Hematopoietic multipotent progenitor cell treated with erythropoietin and hydrocortisone succinate and interleukin-3 and kit ligand, for 6 days (in vitro differentiated cells): Measurements from ENCODE around the gene INCENP.

Experiments used
- DNase-seq: peaks from one replicate; pipeline ENCODE4 v3.0.0-alpha.2; 2015

Gene INCENP

DNA sequence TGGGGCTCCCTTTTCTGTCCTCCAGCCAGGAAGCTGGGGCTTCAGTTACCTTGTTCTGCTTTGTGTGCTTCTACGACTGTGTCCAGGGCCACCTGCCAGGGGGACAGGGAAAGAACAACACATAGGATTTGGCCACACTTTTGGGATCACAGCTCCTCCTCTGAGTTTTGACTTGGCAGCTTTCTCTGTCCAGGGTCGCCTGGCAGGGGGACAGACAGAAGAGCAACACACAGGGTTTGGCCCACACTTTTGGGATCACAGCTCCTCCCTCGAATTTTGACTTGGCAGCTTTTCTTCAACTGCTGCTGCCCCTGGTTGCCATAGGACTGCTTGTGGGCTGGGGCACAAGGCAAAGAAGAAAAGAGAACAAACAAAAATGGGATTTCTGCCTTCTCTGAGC lies 19.1 kb downstream of the INCENP start:
- no peak for DNase-seq

DNA sequence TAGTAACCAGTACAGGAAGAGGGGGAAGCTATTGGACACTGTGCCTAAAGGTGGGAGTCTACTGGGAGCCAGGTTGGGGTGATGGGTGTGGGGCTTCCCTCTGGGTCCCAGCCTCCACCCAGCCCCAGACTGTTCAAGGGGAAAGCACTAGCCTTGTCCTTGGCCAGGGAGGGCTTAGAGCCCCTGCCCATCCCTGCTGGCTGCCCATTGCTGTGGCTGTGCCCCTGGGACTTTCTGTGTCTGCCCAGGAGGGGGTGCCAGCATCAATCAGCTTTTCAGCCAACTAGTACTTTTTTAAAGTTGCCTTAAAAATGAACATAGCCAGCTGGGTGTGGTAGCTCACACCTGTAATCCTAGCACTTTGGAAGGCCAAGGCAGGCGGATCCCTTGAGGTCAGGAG lies 19.9 kb downstream of the INCENP start:
- no peak for DNase-seq

DNA sequence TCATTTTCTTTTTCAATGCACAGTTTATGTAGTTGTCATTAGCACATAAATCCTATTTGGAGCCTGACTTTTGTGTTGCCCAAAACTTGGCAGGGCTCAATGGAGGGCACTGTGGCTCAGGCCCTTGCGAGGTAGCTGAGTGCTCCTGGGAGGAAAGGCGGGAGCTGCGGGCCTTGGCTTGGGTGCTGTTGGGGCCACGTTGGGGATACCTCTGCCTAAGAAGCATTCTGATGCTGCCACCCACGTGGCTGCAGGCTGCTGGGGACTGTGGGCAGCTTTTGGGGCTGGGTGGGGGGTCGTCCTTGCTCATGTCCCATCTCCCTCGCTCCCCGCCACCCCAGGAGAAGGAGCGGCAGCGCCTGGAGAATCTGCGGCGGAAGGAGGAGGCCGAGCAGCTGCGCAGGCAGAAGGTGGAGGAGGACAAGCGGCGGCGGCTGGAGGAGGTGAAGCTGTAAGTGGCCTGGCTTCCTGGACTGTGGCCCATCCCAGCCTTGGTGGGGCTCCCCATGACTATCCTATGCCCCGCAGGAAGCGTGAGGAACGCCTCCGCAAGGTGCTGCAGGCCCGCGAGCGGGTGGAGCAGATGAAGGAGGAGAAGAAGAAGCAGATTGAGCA lies 20.9 kb downstream of the INCENP start:
- DNase-seq = no peak

DNA sequence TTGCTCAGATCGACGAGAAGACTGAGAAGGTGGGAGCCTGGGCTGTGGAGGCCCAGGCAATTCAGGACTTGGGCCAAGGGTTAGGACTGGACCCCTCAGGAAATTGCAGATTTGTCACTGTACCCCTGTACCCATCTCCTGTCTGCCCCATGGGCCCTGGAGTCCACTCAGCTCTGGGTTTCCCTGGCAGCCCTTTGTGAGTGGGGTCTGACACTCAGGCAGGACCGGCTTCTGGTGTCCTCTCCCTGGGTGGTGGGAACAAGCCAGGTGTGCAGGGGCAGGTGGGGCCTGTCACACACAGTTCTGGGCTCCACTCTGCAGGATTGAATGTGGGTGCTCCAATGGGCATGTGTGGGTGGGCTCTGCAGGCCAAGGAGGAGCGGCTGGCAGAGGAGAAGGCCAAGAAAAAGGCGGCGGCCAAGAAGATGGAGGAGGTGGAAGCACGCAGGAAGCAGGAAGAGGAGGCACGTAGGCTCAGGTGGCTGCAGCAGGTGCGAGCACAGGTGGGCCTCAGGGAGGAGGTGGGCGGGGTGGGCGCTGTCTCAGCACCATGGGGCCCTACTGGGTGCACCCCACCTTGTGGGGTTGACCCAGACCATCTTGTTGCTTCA lies 21.6 kb downstream of the INCENP start:
- DNase-seq = no peak

DNA sequence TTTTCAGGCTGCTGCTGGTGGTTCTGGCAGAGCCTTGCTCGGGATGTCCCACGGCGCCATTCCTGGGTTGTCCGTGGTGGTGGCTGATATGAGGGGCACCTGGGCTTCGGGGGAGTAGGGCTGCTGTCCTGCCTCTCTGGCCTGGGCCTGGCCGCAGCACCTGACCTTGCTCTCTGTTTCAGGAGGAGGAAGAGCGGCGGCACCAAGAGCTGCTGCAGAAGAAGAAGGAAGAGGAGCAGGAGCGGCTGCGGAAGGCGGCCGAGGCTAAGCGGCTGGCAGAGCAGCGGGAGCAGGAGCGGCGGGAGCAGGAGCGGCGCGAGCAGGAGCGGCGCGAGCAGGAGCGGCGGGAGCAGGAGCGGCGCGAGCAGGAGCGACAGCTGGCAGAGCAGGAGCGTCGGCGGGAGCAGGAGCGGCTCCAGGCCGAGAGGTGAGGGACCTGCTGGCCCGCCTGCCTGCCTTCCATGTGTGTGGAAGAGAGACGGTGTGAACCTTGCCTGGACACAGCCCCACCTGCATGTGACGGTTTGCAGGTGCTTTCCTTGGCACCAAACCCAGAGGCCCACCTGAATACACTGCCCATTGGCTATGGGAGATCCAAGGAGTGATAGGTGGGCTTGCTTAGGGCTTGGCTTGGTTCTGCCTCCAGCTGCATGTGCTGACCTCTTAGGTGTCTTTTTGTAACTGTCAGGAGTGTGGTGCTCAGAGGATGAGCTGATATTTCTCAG lies 22.8 kb downstream of the INCENP start:
- DNase-seq = no peak

DNA sequence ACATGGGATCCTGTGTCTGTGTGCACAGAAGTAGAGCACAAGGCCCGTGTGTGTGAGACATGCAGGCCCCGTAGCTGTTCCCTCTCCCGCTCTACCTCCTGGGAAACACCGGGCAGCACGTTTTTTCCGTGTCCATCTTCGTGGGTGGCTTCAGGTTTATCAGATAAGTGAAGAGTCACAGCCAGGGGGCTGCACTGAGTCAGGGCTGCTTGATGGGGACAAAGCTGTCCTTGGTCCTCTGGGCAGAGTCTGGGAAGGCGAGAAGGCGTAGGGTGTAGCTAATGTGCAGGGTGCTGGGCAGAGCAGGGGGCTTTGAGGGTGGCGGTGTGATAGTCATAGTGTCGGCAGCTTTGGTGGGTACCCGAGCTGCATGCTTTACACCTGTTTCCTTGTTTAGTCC lies 23.7 kb downstream of the INCENP start:
- DNase-seq = no peak

DNA sequence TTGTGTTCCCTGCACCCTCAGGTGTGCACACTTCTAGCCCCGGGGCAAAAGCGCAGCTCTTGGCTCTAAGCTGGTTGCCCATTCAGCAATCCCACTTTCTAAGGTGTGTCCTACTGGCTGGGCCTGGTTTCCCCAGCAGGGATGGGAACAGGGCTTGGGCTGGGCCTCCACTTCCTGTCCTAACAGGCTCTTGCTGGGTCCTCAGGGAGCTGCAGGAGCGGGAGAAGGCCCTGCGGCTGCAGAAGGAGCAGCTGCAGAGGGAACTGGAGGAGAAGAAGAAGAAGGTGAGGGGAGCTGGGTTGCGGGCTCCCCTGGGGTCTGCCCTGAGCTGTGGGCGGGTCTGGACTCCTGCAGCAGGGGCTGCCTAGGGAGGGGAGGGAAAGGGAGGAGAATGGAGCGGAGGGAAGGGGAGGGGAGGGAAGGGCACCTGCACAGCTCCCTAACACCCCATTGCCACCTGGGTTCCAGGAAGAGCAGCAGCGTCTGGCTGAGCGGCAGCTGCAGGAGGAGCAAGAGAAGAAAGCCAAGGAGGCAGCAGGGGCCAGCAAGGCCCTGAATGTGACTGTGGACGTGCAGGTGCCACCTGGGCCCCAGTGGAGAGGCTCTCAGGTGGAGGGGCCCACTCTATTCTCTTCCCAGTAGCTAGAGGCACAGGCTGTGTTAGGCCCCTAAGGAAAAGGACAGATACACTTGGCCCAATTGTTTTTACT lies 24.6 kb downstream of the INCENP start:
- no peak for DNase-seq

DNA sequence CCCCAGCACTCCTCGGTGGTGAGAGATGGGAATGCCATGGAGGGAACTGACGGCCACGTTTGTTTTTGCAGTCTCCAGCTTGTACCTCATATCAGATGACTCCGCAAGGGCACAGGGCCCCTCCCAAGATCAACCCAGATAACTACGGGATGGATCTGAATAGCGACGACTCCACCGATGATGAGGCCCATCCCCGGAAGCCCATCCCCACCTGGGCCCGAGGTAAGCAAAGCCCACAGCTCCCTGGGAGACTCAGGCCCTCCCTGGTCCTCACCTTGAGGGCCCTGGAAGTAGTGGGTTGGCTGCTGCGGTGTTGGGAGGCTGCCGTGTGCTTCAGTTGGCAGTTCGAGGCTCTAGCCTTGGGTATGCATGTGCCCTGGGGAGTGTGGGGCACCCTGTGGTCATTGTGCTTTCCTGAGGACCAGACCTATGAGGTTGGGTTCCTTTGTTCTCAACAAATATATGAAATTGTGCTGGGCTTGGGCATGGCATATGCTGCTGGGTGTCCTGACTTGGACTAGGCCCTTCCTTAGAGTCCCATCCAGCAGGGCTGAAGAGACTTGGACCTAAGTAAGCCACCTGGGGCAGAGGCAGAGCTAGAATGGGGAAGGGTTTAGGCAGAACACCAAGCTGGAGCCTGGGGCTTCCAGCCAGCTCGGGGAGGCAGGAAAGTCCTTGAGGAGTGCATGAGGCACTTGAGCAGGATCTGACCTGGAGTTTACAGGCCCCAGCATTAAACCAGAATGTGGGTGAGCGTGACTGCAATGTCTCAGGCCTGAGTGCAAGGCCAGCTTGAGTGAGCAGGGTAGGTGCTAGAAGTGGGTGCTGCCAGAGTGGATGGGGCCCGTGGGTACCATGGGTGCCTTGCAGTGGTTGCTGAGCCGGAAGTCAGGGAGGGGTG lies 26.4 kb downstream of the INCENP start:
- no peak for DNase-seq

DNA sequence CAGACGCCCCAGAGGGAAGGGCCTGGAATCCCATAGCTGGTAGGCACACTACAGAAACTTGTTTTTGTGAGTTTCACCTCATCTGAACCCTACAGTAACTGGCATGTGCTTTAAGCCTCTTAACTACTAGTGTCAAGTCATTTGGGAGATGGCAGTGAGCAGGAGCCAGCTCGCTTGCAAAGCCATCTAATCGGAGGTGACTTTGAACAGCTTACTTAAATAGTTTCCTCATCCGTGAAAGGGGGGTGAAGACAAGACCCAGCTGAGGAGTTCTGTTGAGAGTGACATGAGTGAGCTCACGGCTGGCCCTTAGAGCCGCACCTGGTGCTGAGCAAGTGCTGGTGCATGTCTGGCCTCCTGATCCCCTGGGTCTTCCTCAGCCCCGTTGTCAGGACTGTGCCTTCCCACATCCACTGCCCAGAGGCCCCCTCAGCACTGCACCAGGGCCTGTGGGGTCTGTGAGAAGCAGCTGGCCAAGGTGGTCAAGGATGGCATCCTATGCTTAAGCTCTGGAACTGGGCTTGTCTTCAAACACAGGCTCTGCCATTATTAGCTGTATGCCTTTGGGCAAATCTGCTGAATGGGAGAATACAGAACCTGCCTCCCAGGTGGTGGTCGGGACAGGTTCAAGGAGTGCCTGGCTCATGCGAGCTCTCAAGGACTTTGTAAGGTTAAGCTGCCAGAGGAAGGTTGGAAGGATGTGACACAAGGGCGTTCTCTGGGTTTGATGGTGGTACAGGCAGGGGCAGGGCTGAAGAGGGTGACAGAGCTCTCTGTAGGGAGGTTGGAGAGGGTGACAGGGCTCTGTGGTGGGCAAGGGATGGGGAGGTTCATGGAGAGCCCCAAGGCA lies 27.3 kb downstream of the INCENP start:
- DNase-seq = no peak

DNA sequence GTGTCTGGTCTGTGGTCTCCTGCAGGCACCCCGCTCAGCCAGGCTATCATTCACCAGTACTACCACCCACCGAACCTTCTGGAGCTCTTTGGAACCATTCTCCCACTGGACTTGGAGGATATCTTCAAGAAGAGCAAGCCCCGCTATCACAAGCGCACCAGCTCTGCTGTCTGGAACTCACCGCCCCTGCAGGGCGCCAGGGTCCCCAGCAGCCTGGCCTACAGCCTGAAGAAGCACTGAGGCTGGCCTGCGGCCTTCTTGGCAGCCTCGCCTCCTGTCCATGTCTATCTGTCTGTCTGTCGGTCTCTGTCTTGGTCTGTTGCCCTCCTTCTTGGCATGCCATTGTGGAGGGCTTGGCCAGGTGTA lies 27.9 kb downstream of the INCENP start:
- DNase-seq = no peak

DNA sequence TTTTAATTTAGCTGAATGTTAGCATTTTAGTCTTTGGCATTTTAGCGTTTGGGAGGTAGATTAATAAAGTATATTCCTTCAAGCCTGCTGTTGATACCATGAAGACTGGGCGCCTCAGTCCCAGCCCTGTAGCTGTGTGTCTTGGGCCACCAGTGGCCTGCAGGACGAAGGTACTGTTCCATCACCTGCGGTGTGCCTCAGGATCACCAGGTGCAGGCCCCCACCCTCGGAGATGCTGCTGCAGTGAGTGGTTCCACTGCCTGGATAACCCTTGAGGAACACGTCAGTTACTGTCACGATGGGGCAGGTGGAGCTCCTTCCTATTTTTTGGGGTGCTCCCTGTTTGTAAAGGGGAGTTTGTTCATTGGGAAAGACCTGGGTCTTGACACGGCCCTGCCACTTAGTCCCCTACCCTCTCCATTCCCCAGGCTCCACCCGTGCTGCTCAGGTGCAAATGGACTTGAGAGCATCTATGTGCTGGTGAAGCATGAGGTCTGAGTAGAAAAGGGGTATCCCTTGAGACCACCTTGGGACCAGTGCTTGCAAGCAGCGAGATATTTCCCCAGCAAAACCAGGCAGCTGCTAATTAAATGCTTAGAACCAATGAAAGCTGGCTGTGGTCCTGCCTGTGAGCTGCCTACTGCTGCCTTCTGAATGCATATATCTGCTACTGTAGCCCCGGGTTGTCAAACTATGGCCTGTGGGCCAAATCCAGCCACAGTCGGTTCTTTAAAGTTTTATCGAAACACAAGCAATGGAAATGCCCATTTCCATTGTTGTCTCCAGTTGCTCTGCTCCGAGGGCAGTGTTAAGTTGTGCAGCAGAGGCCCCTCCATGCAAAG lies 28.7 kb downstream of the INCENP start:
- DNase-seq = no peak

DNA sequence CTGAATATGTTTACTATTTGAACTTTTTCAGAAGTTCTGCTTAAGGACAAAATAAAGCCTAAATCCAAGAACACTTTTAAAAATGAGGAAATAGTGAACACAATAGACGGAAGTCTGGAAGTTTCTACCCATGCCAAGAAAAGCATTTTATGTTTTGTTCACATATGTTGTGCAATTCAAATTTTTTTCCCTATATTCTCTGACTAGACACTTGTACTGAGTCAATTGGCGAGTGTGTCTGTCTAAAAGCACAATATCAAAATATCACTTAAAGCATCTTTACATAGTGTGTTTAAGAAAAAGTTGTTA lies 29.2 kb downstream of the INCENP start:
- DNase-seq = no peak

DNA sequence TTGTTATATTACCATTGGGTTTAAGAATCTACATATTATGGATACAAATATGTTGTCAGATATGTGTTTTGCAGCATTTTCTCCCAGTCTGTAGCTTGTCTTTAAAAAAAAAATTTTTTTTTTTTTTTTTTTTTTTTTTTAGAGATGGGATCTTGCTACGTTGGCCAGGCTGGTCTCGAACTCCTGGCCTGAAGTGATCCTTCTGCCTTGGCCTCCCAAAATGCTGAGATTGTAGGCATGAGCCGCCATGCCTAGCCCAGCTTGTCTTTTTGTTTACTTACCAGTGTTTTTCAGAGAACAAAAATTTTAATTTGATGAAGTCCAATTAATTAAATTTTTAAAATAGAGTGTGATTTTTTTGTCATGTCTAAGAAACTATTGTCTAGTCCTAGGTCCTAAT lies 29.8 kb downstream of the INCENP start:
- no peak for DNase-seq

DNA sequence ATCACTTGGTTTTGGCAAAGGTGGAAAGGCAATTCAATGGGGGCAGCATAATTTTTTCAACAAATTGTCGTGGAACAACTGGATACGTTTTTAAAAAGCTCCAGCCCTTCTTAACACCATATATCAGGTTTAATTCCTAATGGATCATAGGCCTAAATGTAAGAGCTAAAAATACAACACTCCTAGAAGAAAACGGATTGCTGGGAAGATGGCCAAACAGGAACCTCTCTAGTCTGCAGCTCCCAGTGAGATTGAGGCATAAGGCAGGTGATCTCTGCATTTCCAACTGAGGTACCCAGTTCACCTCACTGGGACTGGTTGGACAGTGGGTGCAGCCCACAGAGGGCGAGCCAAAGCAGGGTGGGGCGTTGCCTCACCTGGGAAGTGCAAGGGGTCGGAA lies 33.8 kb downstream of the INCENP start:
- DNase-seq = no peak

DNA sequence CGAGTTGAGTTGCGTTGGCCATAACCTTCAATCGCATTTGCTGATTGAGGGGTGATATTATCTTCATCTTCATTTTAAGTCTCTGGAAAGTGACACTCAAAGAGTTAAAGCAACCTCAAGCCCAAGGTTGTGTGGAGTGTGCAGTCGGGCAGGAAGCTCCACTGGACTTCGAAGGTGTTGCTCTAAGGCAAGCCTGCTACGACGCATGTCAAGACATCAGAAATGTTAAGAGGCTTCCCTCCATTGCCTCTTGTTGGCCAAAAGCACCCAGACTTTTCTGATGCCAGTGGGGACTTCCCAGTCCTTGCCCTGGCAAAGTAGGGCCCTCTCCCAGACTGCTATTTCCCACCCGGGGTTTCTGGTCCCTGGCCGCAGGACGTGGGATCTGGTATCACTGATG lies 42.6 kb downstream of the INCENP start:
- no peak for DNase-seq

DNA sequence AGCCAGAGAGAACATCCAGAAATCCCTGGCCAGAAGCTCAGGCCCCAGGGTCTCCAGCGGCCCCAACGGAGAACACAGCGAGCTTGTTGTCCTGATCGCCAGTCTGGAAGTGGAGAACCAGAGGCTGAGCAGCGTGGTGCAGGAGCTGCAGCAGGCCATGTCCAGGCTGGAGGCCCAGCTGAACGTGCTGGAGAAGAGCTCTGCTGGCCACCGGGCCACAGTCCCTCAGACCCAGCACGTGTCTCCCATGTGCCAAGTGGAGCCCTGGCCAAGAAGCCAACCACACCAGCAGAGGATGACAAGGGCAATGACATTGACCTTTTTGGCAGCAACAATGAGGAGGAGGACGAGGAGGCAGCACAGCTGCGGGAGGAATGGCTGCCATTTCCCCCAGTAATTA lies 45.6 kb downstream of the INCENP start:
- DNase-seq = no peak

DNA sequence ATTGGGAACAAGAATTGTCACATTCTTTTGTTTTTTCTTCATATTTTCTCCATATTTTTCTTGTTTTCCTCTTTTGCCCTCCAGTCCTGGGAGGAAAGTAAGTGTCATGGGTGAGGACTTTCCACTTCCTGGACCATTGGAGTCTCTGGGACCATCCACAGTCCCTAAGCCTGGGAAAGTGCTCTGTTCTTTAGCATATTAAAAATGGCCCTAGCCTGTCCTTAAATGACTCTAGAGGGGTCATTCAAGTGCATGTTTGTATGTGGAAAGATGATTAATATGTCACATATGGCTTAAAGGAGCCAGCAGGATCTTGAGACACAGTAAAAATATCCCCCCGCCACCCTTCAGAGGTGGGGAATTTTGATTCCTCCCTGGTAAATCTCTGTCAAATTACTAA lies 46.1 kb downstream of the INCENP start:
- DNase-seq = no peak

DNA sequence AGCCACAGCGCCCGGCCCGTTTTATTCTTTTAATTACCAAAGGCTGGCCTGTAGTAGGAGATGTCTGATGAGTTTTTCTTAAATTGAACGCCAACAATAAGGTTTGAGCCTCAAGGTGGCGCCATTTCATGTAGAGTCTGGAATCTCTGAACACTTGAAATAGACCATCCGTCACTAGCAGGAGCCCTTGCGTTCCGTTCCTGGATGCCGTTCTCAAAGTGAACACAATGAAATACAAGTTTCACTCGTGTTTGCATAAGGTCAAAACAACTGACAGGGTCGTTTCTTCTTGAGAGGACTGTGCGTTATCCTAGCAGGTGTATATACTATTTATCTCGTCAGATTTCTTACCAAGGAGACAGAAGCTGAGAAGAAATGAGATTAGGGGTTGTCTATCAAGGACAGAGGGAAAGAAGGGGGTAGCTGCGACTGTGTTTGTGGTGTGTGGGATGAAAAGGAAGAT lies 47.5 kb downstream of the INCENP start:
- peak; percentile 95 for DNase-seq

DNA sequence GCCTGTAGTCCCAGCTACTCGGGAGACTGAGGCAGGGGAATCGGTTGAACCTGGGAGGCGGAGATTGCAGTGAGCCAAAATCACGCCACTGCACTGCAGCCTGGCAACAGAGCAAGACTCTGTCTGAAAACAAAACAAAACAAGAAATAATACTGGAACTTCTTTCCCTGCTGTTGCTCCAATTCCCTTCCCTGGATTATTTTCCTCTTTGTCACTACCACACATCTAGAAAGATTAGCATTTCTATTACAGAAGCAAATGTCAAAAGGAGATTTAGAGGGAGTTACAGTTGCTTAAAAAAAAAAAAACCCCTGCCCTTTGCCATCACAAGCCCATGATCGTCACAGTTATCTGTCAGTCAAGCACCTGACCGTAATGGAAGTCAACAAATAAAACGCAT lies 48.5 kb downstream of the INCENP start:
- no peak for DNase-seq

DNA sequence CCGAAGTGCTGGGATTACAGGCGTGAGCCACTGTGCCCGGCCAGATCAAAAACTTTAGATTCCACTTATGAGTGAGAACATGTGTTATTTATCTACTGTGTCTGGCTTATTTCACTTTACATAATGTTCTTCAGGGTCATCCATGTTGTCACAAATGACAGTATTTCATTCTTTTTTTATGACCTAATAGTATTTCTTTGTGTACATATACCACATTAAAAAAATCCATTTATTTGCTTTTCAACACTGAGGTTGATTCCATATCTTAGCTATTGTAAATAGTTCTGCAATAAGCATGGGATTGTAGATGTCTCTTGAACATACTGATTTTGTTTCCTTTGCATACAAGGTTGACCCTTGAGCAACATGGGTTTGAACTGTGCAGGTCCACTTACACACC lies 53.0 kb downstream of the INCENP start:
- DNase-seq = no peak

DNA sequence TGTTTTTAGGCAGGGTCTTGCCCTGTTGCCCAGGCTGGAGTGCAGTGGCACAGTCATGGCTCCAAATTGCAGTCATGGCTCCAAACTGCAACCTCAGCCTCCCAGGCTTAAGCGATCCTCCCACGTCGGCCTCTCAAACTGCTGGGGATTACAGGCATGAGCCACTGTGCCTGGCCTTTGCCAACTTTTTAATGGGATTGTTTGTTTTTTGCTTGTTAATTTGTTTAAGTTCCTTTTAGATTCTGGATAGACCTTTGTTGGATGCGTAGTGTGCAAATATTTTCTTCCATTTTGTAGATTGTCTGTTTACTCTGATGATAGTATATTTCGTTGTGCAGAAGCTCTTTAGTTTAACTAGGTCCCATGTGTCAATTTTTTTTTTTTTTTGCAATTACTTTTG lies 56.2 kb downstream of the INCENP start:
- DNase-seq = no peak
